ENCODE data around the gene TPBGL.

The TPBGL gene

GRCh38 chr11:75230621-75231020, 10.0 kb upstream of the TPBGL start:
- no peak overlapping the region for H3K27ac ChIP-seq (ENCODE audit: poor library complexity, severe bottlenecking)
- H3K36me3 ChIP-seq (ENCODE audit: low read depth): no peaks in the 10 kb centered on the region
- ATAC-seq (ENCODE audit: low read depth): no peak
- H3K27me3 ChIP-seq (ENCODE audit: insufficient read depth, poor library complexity, severe bottlenecking): no peaks in the 10 kb centered on the region
- H3K4me3 ChIP-seq (ENCODE audit: severe bottlenecking): no peak overlapping the region
- DNase-seq (ENCODE audit: low spot score): no peak
- H3K4me1 ChIP-seq (ENCODE audit: insufficient read depth, poor library complexity, severe bottlenecking): no peaks in the 10 kb centered on the region
- TF ChIP-seq CTCF (IDR thresholded peaks at IDR 0.05; ENCODE audit: poor library complexity, severe bottlenecking): no peak
- no peaks in the 10 kb centered on the region for H3K9me3 ChIP-seq (ENCODE audit: severe bottlenecking)

- Histone ChIP-seq H3K27me3 (ENCODE audit: insufficient read depth, poor library complexity, severe bottlenecking) (no peaks in the 10 kb centered on the region), H3K4me1 (ENCODE audit: insufficient read depth, poor library complexity, severe bottlenecking) (no peaks in the 10 kb centered on the region), H3K27ac (ENCODE audit: poor library complexity, severe bottlenecking) (no peak overlapping the region), H3K36me3 (ENCODE audit: low read depth) (no peaks in the 10 kb centered on the region), H3K4me3 (ENCODE audit: severe bottlenecking) (no peak overlapping the region), H3K9me3 (ENCODE audit: severe bottlenecking) (no peaks in the 10 kb centered on the region)
- ATAC-seq (ENCODE audit: low read depth) (peak; percentile 58; the same call in 2 of the 3 replicates), DNase-seq (ENCODE audit: low spot score) (no peak)
- no peak for TF ChIP-seq CTCF (IDR thresholded peaks at IDR 0.05; ENCODE audit: poor library complexity, severe bottlenecking)
These were observed 6.8 kb upstream of the TPBGL start for GRCh38 chr11:75233754-75234172.

- peaks cover 17% of the 10 kb centered on the region for H3K27me3 ChIP-seq (ENCODE audit: insufficient read depth, poor library complexity, severe bottlenecking)
- TF ChIP-seq CTCF (IDR thresholded peaks at IDR 0.05; ENCODE audit: poor library complexity, severe bottlenecking): no peak
- H3K27ac ChIP-seq (ENCODE audit: poor library complexity, severe bottlenecking): no peak overlapping the region
- DNase-seq (ENCODE audit: low spot score) (no peak), ATAC-seq (ENCODE audit: low read depth) (no peak)
- no peaks in the 10 kb centered on the region for H3K9me3 ChIP-seq (ENCODE audit: severe bottlenecking)
- H3K36me3 ChIP-seq (ENCODE audit: low read depth): no peaks in the 10 kb centered on the region
- no peak overlapping the region for H3K4me3 ChIP-seq (ENCODE audit: severe bottlenecking)
- no peaks in the 10 kb centered on the region for H3K4me1 ChIP-seq (ENCODE audit: insufficient read depth, poor library complexity, severe bottlenecking)
These were observed 4.5 kb upstream of the TPBGL start for GRCh38 chr11:75236062-75236461.

- H3K4me3 ChIP-seq (ENCODE audit: severe bottlenecking): no peak overlapping the region
- no peaks in the 10 kb centered on the region for H3K36me3 ChIP-seq (ENCODE audit: low read depth)
- no peaks in the 10 kb centered on the region for H3K4me1 ChIP-seq (ENCODE audit: insufficient read depth, poor library complexity, severe bottlenecking)
- ATAC-seq (ENCODE audit: low read depth): no peak
- TF ChIP-seq CTCF (IDR thresholded peaks at IDR 0.05; ENCODE audit: poor library complexity, severe bottlenecking): no peak
- no peak for DNase-seq (ENCODE audit: low spot score)
- H3K27ac ChIP-seq (ENCODE audit: poor library complexity, severe bottlenecking): no peak overlapping the region
- H3K9me3 ChIP-seq (ENCODE audit: severe bottlenecking): no peaks in the 10 kb centered on the region
- peaks cover 17% of the 10 kb centered on the region for H3K27me3 ChIP-seq (ENCODE audit: insufficient read depth, poor library complexity, severe bottlenecking)
These were observed 3.5 kb upstream of the TPBGL start for GRCh38 chr11:75237050-75237449.

- ATAC-seq (ENCODE audit: low read depth) (no peak), DNase-seq (ENCODE audit: low spot score) (no peak)
- H3K27me3 ChIP-seq (ENCODE audit: insufficient read depth, poor library complexity, severe bottlenecking): peaks cover 31% of the 10 kb centered on the region
- no peak overlapping the region for H3K4me3 ChIP-seq (ENCODE audit: severe bottlenecking)
- TF ChIP-seq CTCF (IDR thresholded peaks at IDR 0.05; ENCODE audit: poor library complexity, severe bottlenecking): no peak
- no peaks in the 10 kb centered on the region for H3K4me1 ChIP-seq (ENCODE audit: insufficient read depth, poor library complexity, severe bottlenecking)
- H3K27ac ChIP-seq (ENCODE audit: poor library complexity, severe bottlenecking): no peak overlapping the region
- H3K9me3 ChIP-seq (ENCODE audit: severe bottlenecking): no peaks in the 10 kb centered on the region
- H3K36me3 ChIP-seq (ENCODE audit: low read depth): no peaks in the 10 kb centered on the region
These were observed 1.8 kb upstream of the TPBGL start for GRCh38 chr11:75238595-75239440.

Measured in RWPE2 (cell line).